ENCODE results near the gene GNG8.

GNG8 gene

DNA sequence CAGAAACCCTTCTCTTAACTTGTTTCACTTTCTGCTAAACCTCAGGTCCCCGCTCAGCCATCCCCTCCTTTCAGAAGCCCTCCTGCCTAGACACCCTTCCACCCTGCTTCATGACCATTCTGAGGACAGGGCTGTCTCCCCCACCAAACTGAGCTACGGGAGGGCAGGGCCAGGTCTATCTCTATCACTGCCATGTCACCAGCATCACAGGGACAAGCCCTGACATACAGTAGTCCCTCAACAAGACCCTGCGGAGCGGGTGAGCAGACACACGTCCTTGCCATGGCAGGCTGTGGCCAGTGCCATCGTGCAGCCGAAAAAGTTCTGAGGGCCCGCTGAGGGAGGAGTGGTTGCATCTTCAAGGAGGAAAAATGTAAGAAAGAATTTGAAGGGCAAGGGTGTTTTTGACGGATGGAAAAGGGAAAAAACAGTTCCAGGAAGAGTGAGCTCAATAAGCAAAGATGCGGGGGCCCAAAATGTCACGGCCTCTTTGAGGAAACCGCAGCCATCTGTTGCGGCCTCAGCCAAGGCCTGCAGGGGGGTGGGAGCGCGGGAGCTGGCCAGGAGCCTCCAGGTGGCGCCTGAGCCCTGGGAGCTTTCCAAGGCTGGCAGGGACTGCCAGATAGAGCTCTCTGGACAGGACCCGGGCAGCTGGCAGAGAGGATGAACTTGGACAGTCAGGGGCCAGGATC is 19.2 kb downstream of the GNG8 start:
- peak in 1 of 2 experiments; percentile 21 for DNase-seq

GRCh38 chr19:46615966-46616365 is 20.0 kb downstream of the GNG8 start:
- DNase-seq, result no peak

- DNase-seq, result peak; percentile 44 to 56
These were observed 21.8 kb downstream of the GNG8 start for GRCh38 chr19:46614114-46614722.

GRCh38 chr19:46613525-46613924 is 22.5 kb downstream of the GNG8 start:
- DNase-seq, result no peak

DNA sequence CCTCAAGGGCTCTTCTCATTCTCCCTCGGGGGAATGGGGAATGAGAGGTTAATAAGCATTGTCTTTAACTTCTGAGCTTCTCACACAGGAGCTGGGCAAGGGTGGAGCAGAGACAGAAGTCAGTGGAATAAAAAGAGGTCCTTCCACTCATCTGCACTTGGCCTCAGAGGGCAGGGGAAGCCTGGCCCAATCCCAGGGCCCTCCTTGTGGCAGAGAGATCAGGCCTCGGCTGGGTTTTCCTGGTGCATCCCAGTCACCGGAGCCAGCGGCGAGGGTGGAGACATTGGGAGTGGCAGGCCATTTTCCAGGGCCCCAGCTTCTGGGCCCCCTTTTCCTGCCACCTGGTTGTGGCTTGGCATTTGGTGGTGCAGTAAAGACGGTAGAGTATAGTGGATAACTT is 24.2 kb downstream of the GNG8 start:
- no peak for DNase-seq

DNA sequence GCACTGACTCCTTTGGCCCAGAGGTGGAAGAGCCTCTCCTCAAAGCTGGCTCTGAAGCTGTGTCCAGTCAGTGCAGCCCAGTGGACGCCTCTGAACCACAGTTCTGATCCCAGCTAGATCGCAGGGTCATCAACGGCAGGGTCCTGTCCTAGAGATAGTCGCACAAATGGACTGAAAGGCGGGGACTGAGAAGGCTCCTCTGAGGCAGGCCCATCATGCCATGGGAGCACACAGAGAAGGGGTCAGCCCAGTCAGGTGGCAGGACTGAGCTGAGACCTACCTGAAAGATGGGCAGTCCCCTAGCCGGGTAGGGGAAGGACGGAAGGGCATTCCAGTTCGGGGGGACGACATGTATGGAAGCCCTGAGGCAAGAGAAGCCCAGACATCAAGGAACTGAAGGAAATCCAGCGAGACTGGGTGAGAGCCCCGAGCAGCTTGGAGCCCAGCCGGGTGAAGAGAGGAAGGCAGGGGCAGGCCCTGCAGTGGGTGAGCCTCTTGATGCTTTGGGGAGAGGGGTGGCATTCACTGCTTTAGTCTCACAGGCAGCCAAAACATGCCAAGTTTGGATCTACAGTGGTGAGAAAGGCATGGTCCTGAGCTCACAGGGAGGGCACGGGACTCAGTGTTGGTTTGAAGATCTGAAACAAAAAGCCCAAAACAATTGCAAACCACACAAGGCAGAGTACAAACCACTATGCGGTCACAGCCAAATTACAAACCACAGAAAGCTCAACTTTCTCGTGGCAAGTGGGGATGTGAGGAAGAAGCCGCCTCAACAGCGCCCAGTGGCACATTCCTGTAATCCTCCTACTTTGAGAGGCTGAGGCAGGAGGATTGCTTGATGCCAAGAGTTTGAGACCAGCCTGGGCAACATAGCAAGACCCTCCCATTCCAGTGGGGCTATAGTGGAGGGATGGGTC is 24.9 kb downstream of the GNG8 start:
- DNase-seq, result no peak

DNA sequence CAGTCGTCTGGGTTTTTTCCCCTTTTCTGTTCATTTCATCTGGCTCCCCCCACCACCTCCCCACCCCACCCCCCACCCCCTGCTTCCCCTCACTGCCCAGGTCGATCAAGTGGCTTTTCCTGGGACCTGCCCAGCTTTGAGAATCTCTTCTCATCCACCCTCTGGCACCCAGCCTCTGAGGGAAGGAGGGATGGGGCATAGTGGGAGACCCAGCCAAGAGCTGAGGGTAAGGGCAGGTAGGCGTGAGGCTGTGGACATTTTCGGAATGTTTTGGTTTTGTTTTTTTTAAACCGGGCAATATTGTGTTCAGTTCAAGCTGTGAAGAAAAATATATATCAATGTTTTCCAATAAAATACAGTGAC is 25.6 kb downstream of the GNG8 start:
- no peak for DNase-seq

DNA sequence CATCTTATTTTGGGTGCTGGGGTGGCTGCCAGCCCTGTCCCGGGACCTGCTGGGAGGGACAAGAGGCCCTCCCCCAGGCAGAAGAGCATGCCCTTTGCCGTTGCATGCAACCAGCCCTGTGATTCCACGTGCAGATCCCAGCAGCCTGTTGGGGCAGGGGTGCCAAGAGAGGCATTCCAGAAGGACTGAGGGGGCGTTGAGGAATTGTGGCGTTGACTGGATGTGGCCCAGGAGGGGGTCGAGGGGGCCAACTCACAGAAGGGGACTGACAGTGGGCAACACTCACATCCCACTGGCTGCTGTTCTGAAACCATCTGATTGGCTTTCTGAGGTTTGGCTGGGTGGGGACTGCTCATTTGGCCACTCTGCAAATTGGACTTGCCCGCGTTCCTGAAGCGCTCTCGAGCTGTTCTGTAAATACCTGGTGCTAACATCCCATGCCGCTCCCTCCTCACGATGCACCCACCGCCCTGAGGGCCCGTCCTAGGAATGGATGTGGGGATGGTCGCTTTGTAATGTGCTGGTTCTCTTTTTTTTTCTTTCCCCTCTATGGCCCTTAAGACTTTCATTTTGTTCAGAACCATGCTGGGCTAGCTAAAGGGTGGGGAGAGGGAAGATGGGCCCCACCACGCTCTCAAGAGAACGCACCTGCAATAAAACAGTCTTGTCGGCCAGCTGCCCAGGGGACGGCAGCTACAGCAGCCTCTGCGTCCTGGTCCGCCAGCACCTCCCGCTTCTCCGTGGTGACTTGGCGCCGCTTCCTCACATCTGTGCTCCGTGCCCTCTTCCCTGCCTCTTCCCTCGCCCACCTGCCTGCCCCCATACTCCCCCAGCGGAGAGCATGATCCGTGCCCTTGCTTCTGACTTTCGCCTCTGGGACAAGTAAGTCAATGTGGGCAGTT is 26.2 kb downstream of the GNG8 start:
- no peak for DNase-seq

- no peak for DNase-seq
These were observed 27.2 kb downstream of the GNG8 start for GRCh38 chr19:46608581-46609345.

- no peak for DNase-seq
These were observed 27.8 kb downstream of the GNG8 start for GRCh38 chr19:46608178-46608577.

- peak in 1 of 2 experiments; percentile 41 for DNase-seq
These were observed 28.6 kb downstream of the GNG8 start for GRCh38 chr19:46607448-46607841.

GRCh38 chr19:46606681-46607447 is 29.1 kb downstream of the GNG8 start:
- DNase-seq, result no peak

- DNase-seq, result no peak
These were observed 30.0 kb downstream of the GNG8 start for GRCh38 chr19:46606019-46606418.

DNA sequence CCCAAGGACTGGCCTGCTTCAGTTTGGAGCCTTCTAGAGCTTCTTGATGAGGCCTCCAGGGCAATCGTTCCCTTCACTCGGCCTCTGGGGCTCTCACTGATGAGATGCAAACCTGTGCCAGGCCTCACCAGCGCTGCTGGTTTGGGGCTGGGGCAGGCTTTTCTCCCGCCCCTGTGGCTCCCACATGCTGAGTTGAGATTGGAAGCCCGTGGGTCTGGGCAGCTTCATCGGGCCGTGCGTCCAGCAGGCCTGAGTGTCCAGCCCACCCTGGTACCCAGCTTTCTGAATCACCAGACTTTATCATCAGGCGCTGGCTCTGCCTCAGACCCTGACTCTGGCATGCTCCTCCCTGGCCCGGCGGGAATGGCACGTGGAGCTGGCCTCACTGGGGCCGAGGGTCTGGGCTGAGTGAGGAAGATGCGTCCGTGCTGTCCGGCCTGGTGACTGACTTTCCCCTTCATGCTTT is 30.6 kb downstream of the GNG8 start:
- DNase-seq, result no peak

DNA sequence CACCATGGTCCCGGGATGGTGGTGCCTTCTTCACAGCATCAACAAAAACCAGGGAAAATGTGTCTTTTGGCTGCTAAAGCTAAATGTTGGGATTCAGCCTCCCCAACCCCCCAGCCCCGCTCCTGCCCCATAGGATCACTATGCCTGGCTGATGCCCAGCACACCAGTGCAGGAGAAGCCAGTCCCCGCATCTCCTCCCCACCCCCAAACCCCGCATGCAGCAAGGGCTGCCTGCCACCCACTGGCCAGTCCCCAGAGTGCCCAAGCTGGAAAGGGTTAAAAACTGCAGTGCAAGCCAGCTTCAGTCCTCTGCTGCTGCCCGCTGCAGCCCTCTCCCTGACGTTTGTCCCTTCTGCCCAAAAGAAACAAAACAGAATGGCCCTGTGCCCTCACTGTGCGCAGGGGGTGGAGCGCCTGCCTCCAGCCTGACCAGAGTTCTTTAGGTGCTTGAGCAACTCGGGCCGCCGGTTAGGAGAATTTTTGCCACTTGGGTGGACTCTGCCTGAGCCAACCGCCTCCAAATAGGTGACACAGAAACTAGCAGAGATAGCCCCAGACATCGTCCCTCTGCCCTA is 31.1 kb downstream of the GNG8 start:
- no peak for DNase-seq

GRCh38 chr19:46603752-46604231 is 32.2 kb downstream of the GNG8 start:
- DNase-seq, result no peak

GRCh38 chr19:46603195-46603637 is 32.8 kb downstream of the GNG8 start:
- no peak for DNase-seq

GRCh38 chr19:46602392-46603194 is 33.4 kb downstream of the GNG8 start:
- DNase-seq, result no peak
